Aorta (tissue), 5 donors: ENCODE data around the gene POLDIP2. TPM values are rescaled to one million over a fixed set of nuclear protein-coding genes. Genes with fewer than 3 reads are reported as not detected.

Experiments used
- ATAC-seq: fragments of 200-7000 bp; cut with Tn5 transposase; one replicate; pipeline ENCODE4 v1.9.1; 2022; ENCODE audit warnings: moderate library complexity; ENCODE audit not compliant: low FRiP score
- DNase-seq, 2 donors: peaks; one replicate each; pipeline ENCODE4 v3.0.0-alpha.2; 2020
- H3K27ac ChIP-seq, 2 donors: one replicate each; pipeline ENCODE4 v1.5.1; 2013; ENCODE audit warnings: low read length in 2 of 2, mild to moderate bottlenecking in 2 of 2, moderate library complexity in 2 of 2, control low read depth in 1 of 2, inconsistent platforms in 1 of 2, low read depth in 1 of 2
- H3K27me3 ChIP-seq, 2 donors: one replicate each; pipeline ENCODE4 v1.6.1; 2013; ENCODE audit warnings: control low read depth in 1 of 2, low read length in 1 of 2, mild to moderate bottlenecking in 1 of 2, moderate library complexity in 1 of 2; ENCODE audit not compliant: insufficient read depth in 2 of 2, control insufficient read depth in 1 of 2
- H3K36me3 ChIP-seq, 2 donors: one replicate each; pipeline ENCODE4 v1.6.1; 2013; ENCODE audit warnings: control low read depth in 1 of 2, low read length in 1 of 2, mild to moderate bottlenecking in 1 of 2; ENCODE audit not compliant: insufficient read depth in 2 of 2, control insufficient read depth in 1 of 2
- H3K4me1 ChIP-seq, 2 donors: one replicate each; pipeline ENCODE4 v1.6.1; 2013; ENCODE audit warnings: low read length in 2 of 2, control low read depth in 1 of 2, mild to moderate bottlenecking in 1 of 2, moderate library complexity in 1 of 2; ENCODE audit not compliant: insufficient read depth in 2 of 2, control insufficient read depth in 1 of 2
- H3K4me3 ChIP-seq, 2 donors: one replicate each; pipeline ENCODE4 v1.5.1; 2013; ENCODE audit warnings: low read length in 2 of 2, control low read depth in 1 of 2, mild to moderate bottlenecking in 1 of 2
- H3K9me3 ChIP-seq: one replicate; pipeline ENCODE4 v1.6.1; 2013; ENCODE audit warnings: mild to moderate bottlenecking, low read length; ENCODE audit not compliant: control insufficient read depth
- WGBS, 2 donors: extraction: QIAGEN DNeasy Blood & Tissue Kit; methylation state at CpG; one replicate each; pipeline ENCODE4 v1.1.7; 2013; 5-methylcytosine and 5-hydroxymethylcytosine counted together
- intact Hi-C, 2 donors: fragments of 100-400 bp; cut with DNase I; formaldehyde crosslinking; loops; one replicate each; pipeline versions ENCODE4 v1.14.2 to v1.15.0; 2022
- polyA plus RNA-seq, 2 donors: library from polyadenylated mRNA; stranded (reverse); fragments of 200-250 nt; gene quantifications; one replicate each; pipeline ENCODE4 v1.2.3, GENCODE V29; 2013
- total RNA-seq, 2 donors: library from RNA; stranded (reverse); fragmentation: NEBNext Ultra II Directional; extraction: Animal tissue kit (Norgen Biotek cat#: 25700); gene quantifications; one replicate each; pipeline ENCODE4 v1.2.1, GENCODE V29; 2021
- donor health status: healthy with polysubstance abuse.
- donor health status: Bipolar disorder and iron deficiency.
- donor health status: DM: no; HTN: no; CAD: no.
- donor health status: DM: no; HTN: no; CAD: no.
- donor health status: DM: yes; HTN: yes; CAD: no.

Gene POLDIP2
- total and polyA plus RNA-seq, 4 donors: 36.6 to 42.5 (median 40.8) TPM

GRCh38 chr17:28331891-28332420 lies 25.4 kb downstream of the POLDIP2 start:
- Histone ChIP-seq H3K27me3 (no peaks in the 10 kb centered on the region), H3K36me3 (peaks cover 5 to 7% of the 10 kb centered on the region in 2 donors), H3K9me3 (no peaks in the 10 kb centered on the region), H3K27ac (no peak overlapping the region), H3K4me3 (no peak overlapping the region), H3K4me1 (peaks cover 0 to 5% of the 10 kb centered on the region in 2 donors)
- ATAC-seq: no peak
- DNase-seq: no peak
- 84 to 89% methylated on average over 6 of the region's 6 CpGs for WGBS, 2 donors
- intact Hi-C loops: loop anchor here (10.0 kb wide), 2 partner anchors 287 to 623 kb away; partner anchors contain the start of genes NLK (in 1 of the 2) and PHF12 (in 1 of the 2)

DNA sequence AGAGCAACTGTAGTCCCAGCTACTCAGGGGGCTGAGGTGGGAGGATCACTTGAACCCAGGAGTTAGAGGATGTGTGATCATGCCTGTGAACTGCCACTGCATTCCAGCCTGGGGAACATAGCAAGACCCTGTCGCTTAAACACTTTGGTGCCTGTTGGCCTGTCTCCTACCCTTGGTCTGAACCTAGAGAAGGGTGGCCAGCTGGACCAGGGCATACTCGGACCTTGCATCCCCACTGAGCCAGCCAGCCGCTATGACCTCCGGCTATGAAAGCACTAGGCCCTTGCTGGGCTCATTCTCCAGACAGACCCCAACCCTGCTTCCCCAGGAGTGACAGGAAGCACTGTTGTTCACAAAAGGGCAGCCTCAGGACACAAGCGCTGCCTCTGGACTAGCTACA lies 26.7 kb downstream of the POLDIP2 start:
- no peaks in the 10 kb centered on the region for H3K4me1 ChIP-seq
- DNase-seq (peak in 1 of 2 donors; percentile 55), ATAC-seq (no peak)
- H3K27ac ChIP-seq: no peak overlapping the region
- no peaks in the 10 kb centered on the region for H3K9me3 ChIP-seq
- H3K36me3 ChIP-seq: peaks cover 5 to 7% of the 10 kb centered on the region in 2 donors
- H3K4me3 ChIP-seq: no peak overlapping the region
- WGBS, 2 donors: 89 to 90% methylated on average over 5 of the region's 5 CpGs
- intact Hi-C loops: loop anchor here (10.0 kb wide), 2 partner anchors 286 to 624 kb away; partner anchors contain the start of genes NLK (in 1 of the 2) and PHF12 (in 1 of the 2)
- no peaks in the 10 kb centered on the region for H3K27me3 ChIP-seq

DNA sequence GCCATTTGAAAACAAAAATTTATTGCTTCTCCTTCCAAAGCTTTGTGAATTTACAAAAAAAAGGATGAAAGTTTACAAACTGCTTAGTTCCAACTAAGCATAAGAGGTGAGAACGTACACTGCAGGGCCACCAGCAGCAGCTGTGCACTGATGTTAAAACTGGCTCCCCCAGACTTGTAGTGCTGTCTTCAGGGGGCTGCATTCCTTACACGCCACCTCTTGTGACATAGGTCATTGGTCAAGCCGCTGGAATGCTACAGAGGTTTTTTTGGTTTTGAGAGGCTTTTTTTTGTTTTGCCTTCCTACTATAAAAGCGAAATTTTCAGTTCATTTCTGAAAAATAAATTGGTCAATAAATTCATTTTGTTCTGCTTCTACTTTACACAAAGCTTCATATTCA lies 29.0 kb downstream of the POLDIP2 start:
- Histone ChIP-seq H3K9me3 (no peaks in the 10 kb centered on the region), H3K27me3 (no peaks in the 10 kb centered on the region), H3K4me1 (no peaks in the 10 kb centered on the region), H3K4me3 (no peak overlapping the region), H3K36me3 (peaks cover 5 to 7% of the 10 kb centered on the region in 2 donors), H3K27ac (no peak overlapping the region)
- DNase-seq: no peak
- intact Hi-C loops: no loop called here
- ATAC-seq: no peak
- WGBS, 2 donors: 48 to 60% methylated on average over 4 of the region's 4 CpGs

GRCh38 chr17:28327709-28328108 lies 29.6 kb downstream of the POLDIP2 start:
- Histone ChIP-seq H3K4me1 (no peaks in the 10 kb centered on the region), H3K4me3 (no peak overlapping the region), H3K27me3 (no peaks in the 10 kb centered on the region), H3K9me3 (no peaks in the 10 kb centered on the region), H3K36me3 (peaks cover 5 to 7% of the 10 kb centered on the region in 2 donors), H3K27ac (no peak overlapping the region)
- no peak for ATAC-seq
- intact Hi-C loops: no loop called here
- 45 to 46% methylated on average over 3 of the region's 3 CpGs for WGBS, 2 donors
- no peak for DNase-seq

GRCh38 chr17:28327031-28327607 lies 30.2 kb downstream of the POLDIP2 start:
- 88% methylated on average over 9 of the region's 9 CpGs for WGBS, 2 donors
- ATAC-seq: no peak
- Histone ChIP-seq H3K36me3 (peaks cover 5 to 7% of the 10 kb centered on the region in 2 donors), H3K4me3 (no peak overlapping the region), H3K4me1 (no peaks in the 10 kb centered on the region), H3K27me3 (no peaks in the 10 kb centered on the region), H3K9me3 (no peaks in the 10 kb centered on the region), H3K27ac (no peak overlapping the region)
- peak in 1 of 2 donors; percentile 24 for DNase-seq
- intact Hi-C loops: no loop called here

GRCh38 chr17:28326114-28326513 lies 31.2 kb downstream of the POLDIP2 start:
- 84 to 85% methylated on average over 7 of the region's 7 CpGs for WGBS, 2 donors
- DNase-seq: no peak
- H3K4me1 ChIP-seq: no peaks in the 10 kb centered on the region
- intact Hi-C loops: no loop called here
- H3K36me3 ChIP-seq: peaks cover 5 to 6% of the 10 kb centered on the region in 2 donors
- H3K27me3 ChIP-seq: no peaks in the 10 kb centered on the region
- ATAC-seq: no peak
- H3K9me3 ChIP-seq: no peaks in the 10 kb centered on the region
- H3K27ac ChIP-seq: no peak overlapping the region
- H3K4me3 ChIP-seq: no peak overlapping the region

GRCh38 chr17:28325211-28325610 lies 32.1 kb downstream of the POLDIP2 start:
- no peaks in the 10 kb centered on the region for H3K4me1 ChIP-seq
- no peak for ATAC-seq
- H3K4me3 ChIP-seq: no peak overlapping the region
- intact Hi-C loops: no loop called here
- no peak overlapping the region for H3K27ac ChIP-seq
- peak in 1 of 2 donors; percentile 17 for DNase-seq
- H3K9me3 ChIP-seq: no peaks in the 10 kb centered on the region
- peaks cover 2 to 5% of the 10 kb centered on the region in 2 donors for H3K36me3 ChIP-seq
- WGBS, 2 donors: 46 to 52% methylated on average over 5 of the region's 5 CpGs
- no peaks in the 10 kb centered on the region for H3K27me3 ChIP-seq

DNA sequence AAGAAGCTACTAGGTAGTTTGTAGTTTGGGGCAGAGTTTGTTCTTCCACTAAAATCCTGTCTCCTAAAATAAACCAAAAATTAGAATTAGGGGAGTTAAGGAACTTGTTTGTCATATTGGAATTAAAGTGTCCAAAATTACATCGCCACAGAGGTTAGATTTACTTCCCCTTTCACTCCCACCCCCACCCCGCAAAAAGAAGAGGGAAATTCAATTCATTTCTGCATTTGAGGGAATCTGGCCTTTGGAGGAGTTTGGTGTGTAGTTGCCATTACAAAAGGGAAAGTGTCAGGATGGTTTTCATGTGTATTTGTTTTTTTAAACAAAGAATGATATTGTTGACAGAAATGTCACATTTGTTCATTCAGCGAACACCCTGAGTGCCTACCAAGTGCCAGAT lies 32.5 kb downstream of the POLDIP2 start:
- Histone ChIP-seq H3K27me3 (no peaks in the 10 kb centered on the region), H3K9me3 (no peaks in the 10 kb centered on the region), H3K4me1 (no peaks in the 10 kb centered on the region), H3K27ac (no peak overlapping the region), H3K4me3 (no peak overlapping the region), H3K36me3 (peaks cover 2 to 5% of the 10 kb centered on the region in 2 donors)
- DNase-seq (no peak), ATAC-seq (no peak)
- intact Hi-C loops: no loop called here
- 87 to 89% methylated on average over 3 of the region's 3 CpGs for WGBS, 2 donors

- no peaks in the 10 kb centered on the region for H3K27me3 ChIP-seq
- ATAC-seq: no peak
- H3K36me3 ChIP-seq: peaks cover 2 to 5% of the 10 kb centered on the region in 2 donors
- no peaks in the 10 kb centered on the region for H3K9me3 ChIP-seq
- intact Hi-C loops: no loop called here
- no peak overlapping the region for H3K27ac ChIP-seq
- H3K4me3 ChIP-seq: no peak overlapping the region
- no peaks in the 10 kb centered on the region for H3K4me1 ChIP-seq
- WGBS, 2 donors: 78 to 82% methylated on average over 5 of the region's 5 CpGs
- DNase-seq: no peak
Observed at GRCh38 chr17:28324267-28324745, 33.0 kb downstream of the POLDIP2 start.
